ENCODE results near the gene RIMS4. TPM values are rescaled to one million over a fixed set of nuclear protein-coding genes. Genes with fewer than 3 reads are reported as not detected.
"Not testable (repeated sequence)": the region's sequence is repeated elsewhere in the genome, so short reads cannot be mapped to it uniquely, and the experiment has no call there.

Gene RIMS4
- total and polyA plus RNA-seq, 9 of the 15 experiments (the other 6 are each of a cell fraction or from before 2014, with no cell fraction given) = 0.04 TPM; not detected in 8

DNA sequence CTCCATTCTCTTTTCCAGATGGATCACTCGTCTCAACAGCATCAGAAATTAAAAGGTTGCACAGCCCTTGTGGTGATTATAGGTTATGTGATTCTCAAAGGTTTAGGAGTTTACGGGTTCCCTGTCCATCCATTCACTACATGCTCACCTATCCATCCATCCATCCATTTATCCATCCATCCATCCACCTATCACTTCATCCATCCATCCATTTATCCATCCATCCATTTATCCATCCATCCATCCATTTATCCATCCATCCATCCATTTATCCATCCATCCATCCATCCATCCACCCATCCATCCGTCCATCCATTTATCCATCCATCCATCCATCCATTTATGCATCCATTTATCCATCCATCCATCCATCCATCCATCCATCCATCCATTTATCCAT lies 46.5 kb downstream of the RIMS4 start:
- H3K4me2 ChIP-seq (ENCODE audit: insufficient read depth, low read length); H3K27ac ChIP-seq (ENCODE audit: extremely low read depth, low read depth, low read length); BruUV-seq (replicated peaks); POLR2A ChIA-PET; H4K20me1 ChIP-seq (replicated peaks; ENCODE audit: control insufficient read depth, insufficient read depth, low read length); ATAC-seq; H3K79me2 ChIP-seq (ENCODE audit: control insufficient read depth, insufficient read depth, low read length); H3K9ac ChIP-seq (ENCODE audit: insufficient read depth in 1 of 2, low read depth in 2 of 2, low read length in 2 of 2); FAIRE-seq; intact Hi-C loops (cut with micrococcal nuclease); in situ Hi-C loops (cut with MboI); H3K9me1 ChIP-seq (ENCODE audit: control insufficient read depth, insufficient read depth, low read length); H3K4me3 ChIP-seq; CTCF ChIA-PET (ENCODE audit: low intra/inter-chr PET ratio); DNase-seq (ENCODE audit: extremely low read depth in 1 of 4, low spot score in 3 of 4); H2AFZ ChIP-seq (ENCODE audit: low read depth, low read length); H3K4me1 ChIP-seq (replicated peaks in 1 of 2; ENCODE audit: control insufficient read depth in 2 of 2, insufficient read depth in 2 of 2, low read length in 2 of 2); H3K9me3 ChIP-seq (replicated peaks; ENCODE audit: control insufficient read depth, insufficient read depth, low read depth, low read length); H3K36me3 ChIP-seq (ENCODE audit: control insufficient read depth, insufficient read depth, low read length): not testable (repeated sequence)
- whole genome bisulfite sequencing (ENCODE audit: insufficient coverage, low coverage, missing lambda C conversion rate) = 0% methylated on average over 3 of the region's 3 CpGs
- peaks cover 4 to 51% of the 10 kb centered on the region in 2 experiments; a peak in 4 of 5 replicates for H3K27me3 ChIP-seq (ENCODE audit: control insufficient read depth in 2 of 2, insufficient read depth in 2 of 2, low read length in 2 of 2)

DNA sequence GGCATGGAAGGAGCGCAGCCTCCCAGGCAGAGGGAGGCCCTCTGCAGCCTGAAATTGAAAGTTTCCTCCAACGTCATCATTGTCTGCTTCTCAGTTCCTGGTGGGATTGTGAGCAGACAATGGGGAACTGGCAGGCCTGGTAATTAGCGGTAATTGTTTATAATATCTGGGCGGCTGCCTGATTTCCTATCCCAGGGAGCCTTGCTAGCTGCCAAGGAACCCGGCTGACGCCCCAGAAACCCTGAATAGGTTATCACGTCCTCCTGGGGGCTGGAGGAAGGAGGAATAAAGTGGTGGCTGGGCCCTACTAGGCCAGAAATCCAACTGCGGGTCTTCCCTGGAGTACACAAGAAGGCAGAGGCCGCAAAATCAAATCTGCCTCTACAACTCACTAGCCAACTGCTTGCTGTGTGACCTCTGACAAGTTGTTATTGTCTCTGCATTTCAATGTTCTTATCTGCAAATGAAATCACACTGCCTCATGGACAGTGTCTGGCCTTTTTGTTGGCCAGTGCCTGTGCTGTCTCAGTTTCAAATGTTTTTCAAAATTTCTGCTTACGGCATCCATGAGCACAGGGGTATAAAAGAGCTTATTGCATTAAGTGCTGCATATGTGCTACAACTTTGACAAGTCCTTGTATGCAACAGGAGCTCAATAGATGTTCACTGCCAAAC lies 47.7 kb downstream of the RIMS4 start:
- Histone ChIP-seq H3K27me3 (ENCODE audit: control insufficient read depth in 2 of 2, insufficient read depth in 2 of 2, low read length in 2 of 2) (peaks cover 4 to 56% of the 10 kb centered on the region in 2 experiments; a peak in 4 of 5 replicates), H3K79me2 (ENCODE audit: control insufficient read depth, insufficient read depth, low read length) (no peaks in the 10 kb centered on the region), H4K20me1 (replicated peaks; ENCODE audit: control insufficient read depth, insufficient read depth, low read length) (peaks cover 4% of the 10 kb centered on the region), H3K9ac (ENCODE audit: insufficient read depth in 1 of 2, low read depth in 2 of 2, low read length in 2 of 2) (no peak overlapping the region), H3K4me2 (ENCODE audit: insufficient read depth, low read length) (no peak overlapping the region), H3K4me1 (replicated peaks in 1 of 2; ENCODE audit: control insufficient read depth in 2 of 2, insufficient read depth in 2 of 2, low read length in 2 of 2) (no peaks in the 10 kb centered on the region), H3K4me3 (no peak overlapping the region), H3K27ac (ENCODE audit: extremely low read depth, low read depth, low read length) (no peak overlapping the region), H3K9me3 (replicated peaks; ENCODE audit: control insufficient read depth, insufficient read depth, low read depth, low read length) (no peaks in the 10 kb centered on the region), H2AFZ (ENCODE audit: low read depth, low read length) (no peak overlapping the region), H3K9me1 (ENCODE audit: control insufficient read depth, insufficient read depth, low read length) (no peaks in the 10 kb centered on the region), H3K36me3 (ENCODE audit: control insufficient read depth, insufficient read depth, low read length) (no peaks in the 10 kb centered on the region)
- FAIRE-seq (no peak), ATAC-seq (no peak), DNase-seq (ENCODE audit: extremely low read depth in 1 of 4, low spot score in 3 of 4) (no peak)
- CTCF ChIA-PET (ENCODE audit: low intra/inter-chr PET ratio) = no interaction called here
- intact Hi-C loops (cut with micrococcal nuclease) = no loop called here
- no TSS peak for BruUV-seq (replicated peaks)
- POLR2A ChIA-PET = interaction anchor here (1.0 kb wide), 1 partner anchor 14 kb away, joined by 3 read pairs; no protein-coding TSS in a partner anchor
- in situ Hi-C loops (cut with MboI) = no loop called here
- 0% methylated on average over 10 of the region's 10 CpGs for WGBS (ENCODE audit: insufficient coverage, low coverage, missing lambda C conversion rate)
- no peak for TF ChIP-seq ZNF316 (IDR thresholded peaks at IDR 0.05)
- TF ChIP-seq ZNF436 (CRISPR knock-in tag; IDR thresholded peaks at IDR 0.05) = no peak
- TF ChIP-seq, protein P1, sequence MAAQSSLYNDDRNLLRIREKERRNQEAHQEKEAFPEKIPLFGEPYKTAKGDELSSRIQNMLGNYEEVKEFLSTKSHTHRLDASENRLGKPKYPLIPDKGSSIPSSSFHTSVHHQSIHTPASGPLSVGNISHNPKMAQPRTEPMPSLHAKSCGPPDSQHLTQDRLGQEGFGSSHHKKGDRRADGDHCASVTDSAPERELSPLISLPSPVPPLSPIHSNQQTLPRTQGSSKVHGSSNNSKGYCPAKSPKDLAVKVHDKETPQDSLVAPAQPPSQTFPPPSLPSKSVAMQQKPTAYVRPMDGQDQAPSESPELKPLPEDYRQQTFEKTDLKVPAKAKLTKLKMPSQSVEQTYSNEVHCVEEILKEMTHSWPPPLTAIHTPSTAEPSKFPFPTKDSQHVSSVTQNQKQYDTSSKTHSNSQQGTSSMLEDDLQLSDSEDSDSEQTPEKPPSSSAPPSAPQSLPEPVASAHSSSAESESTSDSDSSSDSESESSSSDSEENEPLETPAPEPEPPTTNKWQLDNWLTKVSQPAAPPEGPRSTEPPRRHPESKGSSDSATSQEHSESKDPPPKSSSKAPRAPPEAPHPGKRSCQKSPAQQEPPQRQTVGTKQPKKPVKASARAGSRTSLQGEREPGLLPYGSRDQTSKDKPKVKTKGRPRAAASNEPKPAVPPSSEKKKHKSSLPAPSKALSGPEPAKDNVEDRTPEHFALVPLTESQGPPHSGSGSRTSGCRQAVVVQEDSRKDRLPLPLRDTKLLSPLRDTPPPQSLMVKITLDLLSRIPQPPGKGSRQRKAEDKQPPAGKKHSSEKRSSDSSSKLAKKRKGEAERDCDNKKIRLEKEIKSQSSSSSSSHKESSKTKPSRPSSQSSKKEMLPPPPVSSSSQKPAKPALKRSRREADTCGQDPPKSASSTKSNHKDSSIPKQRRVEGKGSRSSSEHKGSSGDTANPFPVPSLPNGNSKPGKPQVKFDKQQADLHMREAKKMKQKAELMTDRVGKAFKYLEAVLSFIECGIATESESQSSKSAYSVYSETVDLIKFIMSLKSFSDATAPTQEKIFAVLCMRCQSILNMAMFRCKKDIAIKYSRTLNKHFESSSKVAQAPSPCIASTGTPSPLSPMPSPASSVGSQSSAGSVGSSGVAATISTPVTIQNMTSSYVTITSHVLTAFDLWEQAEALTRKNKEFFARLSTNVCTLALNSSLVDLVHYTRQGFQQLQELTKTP (IDR thresholded peaks at IDR 0.05; ENCODE audit: low read depth in 1 of 2, partially characterized antibody in 2 of 2) = no peak
- TF ChIP-seq FOSL1 (tag; conservative IDR thresholded peaks at IDR 0.05) = no peak
- no peak for TF ChIP-seq HDAC2 (IDR thresholded peaks at IDR 0.05)
- TF ChIP-seq, protein P2, sequence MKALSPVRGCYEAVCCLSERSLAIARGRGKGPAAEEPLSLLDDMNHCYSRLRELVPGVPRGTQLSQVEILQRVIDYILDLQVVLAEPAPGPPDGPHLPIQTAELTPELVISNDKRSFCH (CRISPR knock-in tag; IDR thresholded peaks at IDR 0.05) = no peak
- TF ChIP-seq, protein P2 (tag; IDR thresholded peaks at IDR 0.05) = no peak
- TF ChIP-seq ZNF197 (CRISPR knock-in tag; IDR thresholded peaks at IDR 0.05; ENCODE audit: low read depth) = no peak
- TF ChIP-seq HLTF (IDR thresholded peaks at IDR 0.05) = no peak
- no peak for TF ChIP-seq HMG20B (CRISPR knock-in tag; IDR thresholded peaks at IDR 0.05)
